ENCODE data around the gene ABCB10. TPM values are rescaled to one million over a fixed set of nuclear protein-coding genes. Genes with fewer than 3 reads are reported as not detected.

ABCB10 gene
- total RNA-seq, 1 experiment from 2014 or later = 20.0 TPM

GRCh38 chr1:229557913-229558414 is 543 bp downstream of the ABCB10 start:
- Histone ChIP-seq H3K27ac (ENCODE audit: low read depth, low read length, poor library complexity, severe bottlenecking) (peak overlapping the region; percentile 75), H3K4me1 (ENCODE audit: insufficient read depth, low read length, poor library complexity, severe bottlenecking) (peaks cover 19% of the 10 kb centered on the region), H3K9me3 (ENCODE audit: low read depth, low read length, poor library complexity, severe bottlenecking) (no peaks in the 10 kb centered on the region), H3K27me3 (replicated peaks; ENCODE audit: insufficient read depth, low read depth, low read length, poor library complexity) (no peaks in the 10 kb centered on the region), H3K4me3 (ENCODE audit: low read depth, low read length, poor library complexity, severe bottlenecking) (peak overlapping the region; percentile 94), H3K36me3 (ENCODE audit: insufficient read depth, low read length, poor library complexity, severe bottlenecking) (no peaks in the 10 kb centered on the region)
- no TSS peak for BruUV-seq (replicated peaks)
- intact Hi-C loops (cut with micrococcal nuclease; ENCODE audit: unreplicated experiment) = no loop called here
- TF ChIP-seq CTCF (conservative IDR thresholded peaks at IDR 0.05; ENCODE audit: low read depth, low read length) = peak; percentile 15; the same call in 1 of the 2 replicates
- TF ChIP-seq EZH2 (IDR thresholded peaks at IDR 0.05; ENCODE audit: borderline replicate concordance, low read depth, low read length, poor library complexity, severe bottlenecking) = no peak
- POLR2A ChIA-PET (ENCODE audit: low non-redundant PET) = no interaction called here
- peak; percentile 48 for DNase-seq (ENCODE audit: low spot score)
- CTCF ChIA-PET = interaction anchor here (1.2 kb wide), 1 partner anchor 50 kb away, joined by 3 read pairs; the partner anchor contains the start of gene NUP133

- BruUV-seq (replicated peaks) = no TSS peak
- TF ChIP-seq EZH2 (IDR thresholded peaks at IDR 0.05; ENCODE audit: borderline replicate concordance, low read depth, low read length, poor library complexity, severe bottlenecking) = no peak
- Histone ChIP-seq H3K27me3 (replicated peaks; ENCODE audit: insufficient read depth, low read depth, low read length, poor library complexity) (no peaks in the 10 kb centered on the region), H3K4me3 (ENCODE audit: low read depth, low read length, poor library complexity, severe bottlenecking) (peak overlapping the region; percentile 94), H3K9me3 (ENCODE audit: low read depth, low read length, poor library complexity, severe bottlenecking) (no peaks in the 10 kb centered on the region), H3K36me3 (ENCODE audit: insufficient read depth, low read length, poor library complexity, severe bottlenecking) (no peaks in the 10 kb centered on the region), H3K27ac (ENCODE audit: low read depth, low read length, poor library complexity, severe bottlenecking) (peak overlapping the region; percentile 75), H3K4me1 (ENCODE audit: insufficient read depth, low read length, poor library complexity, severe bottlenecking) (peaks cover 19% of the 10 kb centered on the region)
- ChIA-PET POLR2A (ENCODE audit: low non-redundant PET) (no interaction called here), CTCF (no interaction called here)
- intact Hi-C loops (cut with micrococcal nuclease; ENCODE audit: unreplicated experiment) = no loop called here
- no peak for DNase-seq (ENCODE audit: low spot score)
These were observed 1.2 kb downstream of the ABCB10 start for GRCh38 chr1:229557200-229557850.

GRCh38 chr1:229554886-229555621 is 3.5 kb downstream of the ABCB10 start:
- BruUV-seq (replicated peaks) = no TSS peak
- TF ChIP-seq EZH2 (IDR thresholded peaks at IDR 0.05; ENCODE audit: borderline replicate concordance, low read depth, low read length, poor library complexity, severe bottlenecking) = no peak
- no peak for TF ChIP-seq CTCF (conservative IDR thresholded peaks at IDR 0.05; ENCODE audit: low read depth, low read length)
- H3K27me3 ChIP-seq (replicated peaks; ENCODE audit: insufficient read depth, low read depth, low read length, poor library complexity) = no peaks in the 10 kb centered on the region
- CTCF ChIA-PET = no interaction called here
- H3K4me1 ChIP-seq (ENCODE audit: insufficient read depth, low read length, poor library complexity, severe bottlenecking) = peaks cover 25% of the 10 kb centered on the region
- H3K4me3 ChIP-seq (ENCODE audit: low read depth, low read length, poor library complexity, severe bottlenecking) = no peak overlapping the region
- POLR2A ChIA-PET (ENCODE audit: low non-redundant PET) = no interaction called here
- peak overlapping the region; percentile 46 for H3K27ac ChIP-seq (ENCODE audit: low read depth, low read length, poor library complexity, severe bottlenecking)
- no peaks in the 10 kb centered on the region for H3K36me3 ChIP-seq (ENCODE audit: insufficient read depth, low read length, poor library complexity, severe bottlenecking)
- H3K9me3 ChIP-seq (ENCODE audit: low read depth, low read length, poor library complexity, severe bottlenecking) = no peaks in the 10 kb centered on the region
- intact Hi-C loops (cut with micrococcal nuclease; ENCODE audit: unreplicated experiment) = no loop called here
- DNase-seq (ENCODE audit: low spot score) = no peak

Measured in A673 (cell line).